ENCODE results near the gene MEP1B.

DNA sequence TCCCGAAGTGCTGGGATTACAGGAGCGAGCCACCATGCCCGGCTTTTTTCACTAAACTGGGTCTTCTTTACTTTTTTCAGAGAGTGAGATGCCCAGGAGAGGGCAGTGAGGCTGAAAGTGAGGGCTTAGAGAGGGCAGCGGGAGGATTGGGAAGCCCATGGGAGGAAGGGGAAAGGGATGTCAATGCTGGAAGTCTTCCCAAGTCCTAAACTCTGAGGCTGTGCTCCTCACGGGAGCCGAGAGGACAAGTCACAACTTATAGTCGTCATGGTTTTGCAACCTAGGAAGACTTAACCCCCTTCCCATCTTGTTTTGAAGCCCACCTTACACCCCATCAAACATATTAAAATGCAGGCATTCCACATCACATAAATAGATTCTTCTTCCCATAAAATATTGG, 15.1 kb upstream of the MEP1B start:
- TF ChIP-seq POLR2A (IDR thresholded peaks at IDR 0.05) (no peak), EP300 (IDR thresholded peaks at IDR 0.05) (no peak)
- TF ChIP-seq, protein P1, sequence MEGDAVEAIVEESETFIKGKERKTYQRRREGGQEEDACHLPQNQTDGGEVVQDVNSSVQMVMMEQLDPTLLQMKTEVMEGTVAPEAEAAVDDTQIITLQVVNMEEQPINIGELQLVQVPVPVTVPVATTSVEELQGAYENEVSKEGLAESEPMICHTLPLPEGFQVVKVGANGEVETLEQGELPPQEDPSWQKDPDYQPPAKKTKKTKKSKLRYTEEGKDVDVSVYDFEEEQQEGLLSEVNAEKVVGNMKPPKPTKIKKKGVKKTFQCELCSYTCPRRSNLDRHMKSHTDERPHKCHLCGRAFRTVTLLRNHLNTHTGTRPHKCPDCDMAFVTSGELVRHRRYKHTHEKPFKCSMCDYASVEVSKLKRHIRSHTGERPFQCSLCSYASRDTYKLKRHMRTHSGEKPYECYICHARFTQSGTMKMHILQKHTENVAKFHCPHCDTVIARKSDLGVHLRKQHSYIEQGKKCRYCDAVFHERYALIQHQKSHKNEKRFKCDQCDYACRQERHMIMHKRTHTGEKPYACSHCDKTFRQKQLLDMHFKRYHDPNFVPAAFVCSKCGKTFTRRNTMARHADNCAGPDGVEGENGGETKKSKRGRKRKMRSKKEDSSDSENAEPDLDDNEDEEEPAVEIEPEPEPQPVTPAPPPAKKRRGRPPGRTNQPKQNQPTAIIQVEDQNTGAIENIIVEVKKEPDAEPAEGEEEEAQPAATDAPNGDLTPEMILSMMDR (IDR thresholded peaks at IDR 0.05) = no peak

Measured in ovary (tissue), 3 donors.